Measurements from ENCODE around the gene OPRM1.
"Not testable (repeated sequence)": the region's sequence is repeated elsewhere in the genome, so short reads cannot be mapped to it uniquely, and the experiment has no call there.

OPRM1 gene

GRCh38 chr6:154156135-154156896 lies 117.3 kb downstream of the OPRM1 start:
- DNase-seq: peak; percentile 63

- DNase-seq: peak; percentile 21
These were observed 118.0 kb downstream of the OPRM1 start for GRCh38 chr6:154157082-154157481.

GRCh38 chr6:154157706-154158105 lies 118.7 kb downstream of the OPRM1 start:
- DNase-seq: no peak

- DNase-seq: no peak
These were observed 120.1 kb downstream of the OPRM1 start for GRCh38 chr6:154159126-154159525.

GRCh38 chr6:154161689-154162088 lies 122.6 kb downstream of the OPRM1 start:
- DNase-seq: no peak

- no peak for DNase-seq
These were observed 125.4 kb downstream of the OPRM1 start for GRCh38 chr6:154164397-154164796.

GRCh38 chr6:154165478-154165877 lies 126.4 kb downstream of the OPRM1 start:
- DNase-seq: no peak

- DNase-seq: no peak
These were observed 127.1 kb downstream of the OPRM1 start for GRCh38 chr6:154166140-154166539.

- no peak for DNase-seq
These were observed 128.1 kb downstream of the OPRM1 start for GRCh38 chr6:154167126-154167525.

GRCh38 chr6:154169193-154169847 lies 130.3 kb downstream of the OPRM1 start:
- no peak for DNase-seq

- DNase-seq: no peak
These were observed 131.1 kb downstream of the OPRM1 start for GRCh38 chr6:154170106-154170505.

- DNase-seq: not testable (repeated sequence)
These were observed 133.4 kb downstream of the OPRM1 start for GRCh38 chr6:154172393-154172792.

GRCh38 chr6:154179434-154179833 lies 140.4 kb downstream of the OPRM1 start:
- DNase-seq: no peak

GRCh38 chr6:154187203-154187602 lies 148.2 kb downstream of the OPRM1 start:
- no peak for DNase-seq

GRCh38 chr6:154187714-154188113 lies 148.7 kb downstream of the OPRM1 start:
- no peak for DNase-seq

- no peak for DNase-seq
These were observed 157.4 kb downstream of the OPRM1 start for GRCh38 chr6:154196333-154196885.

GRCh38 chr6:154197196-154197860 lies 158.3 kb downstream of the OPRM1 start:
- DNase-seq: no peak

GRCh38 chr6:154201688-154202087 lies 162.6 kb downstream of the OPRM1 start:
- DNase-seq: not testable (repeated sequence)

- DNase-seq: no peak
These were observed 163.3 kb downstream of the OPRM1 start for GRCh38 chr6:154202339-154202738.

- DNase-seq: no peak
These were observed 163.9 kb downstream of the OPRM1 start for GRCh38 chr6:154202958-154203357.

GRCh38 chr6:154206141-154206540 lies 167.1 kb downstream of the OPRM1 start:
- no peak for DNase-seq

- DNase-seq: no peak
These were observed 168.0 kb downstream of the OPRM1 start for GRCh38 chr6:154206996-154207395.

- no peak for DNase-seq
These were observed 170.5 kb downstream of the OPRM1 start for GRCh38 chr6:154209555-154209954.

GRCh38 chr6:154210678-154211077 lies 171.6 kb downstream of the OPRM1 start:
- DNase-seq: no peak

Data from activated CD8-positive, alpha-beta memory T cell treated with anti-CD3 and anti-CD28 coated beads, Interleukin-2, amount 50 U/mL, for 4 hours (primary cell).